Neural progenitor cell (in vitro differentiated cells): Measurements from ENCODE around the gene ALDH3B1. TPM values are rescaled to one million over a fixed set of nuclear protein-coding genes. Genes with fewer than 3 reads are reported as not detected.
A peak's percentile ranks its signal among the peaks of the same experiment; 100 is the strongest.

Experiments
- DNase-seq: peaks from one replicate; pipeline ENCODE4 v3.0.0-alpha.2; 2016; ENCODE audit warnings: low spot score
- H2AFZ ChIP-seq: fragments of 200-600 bp; sonication (generic); replicated peaks from 2 replicates; pipeline ENCODE4 v1.6.1; 2016; ENCODE audit warnings: antibody characterized with exemption
- H3F3A ChIP-seq: fragments of 200-600 bp; sonication (generic); 2 replicates; pipeline ENCODE4 v1.6.1; 2016; ENCODE audit warnings: antibody characterized with exemption, low read depth
- H3K27ac ChIP-seq: fragments of 200-600 bp; sonication (generic); 2 replicates; pipeline ENCODE4 v1.5.1; 2016; ENCODE audit warnings: mild to moderate bottlenecking
- H3K27me3 ChIP-seq: fragments of 200-600 bp; sonication (generic); 2 replicates; pipeline ENCODE4 v1.6.1; 2016; ENCODE audit warnings: mild to moderate bottlenecking, moderate library complexity
- H3K36me3 ChIP-seq: fragments of 200-600 bp; sonication (generic); 2 replicates; pipeline ENCODE4 v1.5.1; 2016
- H3K4me1 ChIP-seq: fragments of 200-600 bp; sonication (generic); 2 replicates; pipeline ENCODE4 v1.6.1; 2016; ENCODE audit warnings: mixed run types
- H3K4me2 ChIP-seq: fragments of 200-600 bp; sonication (generic); 2 replicates; pipeline ENCODE4 v1.6.1; 2016
- H3K4me3 ChIP-seq: fragments of 200-600 bp; sonication (generic); 2 replicates; pipeline ENCODE4 v1.5.1; 2016
- H3K79me2 ChIP-seq: fragments of 200-600 bp; sonication (generic); 2 replicates; pipeline ENCODE4 v1.6.1; 2016; ENCODE audit warnings: low read depth
- H3K9ac ChIP-seq: fragments of 200-600 bp; sonication (generic); 2 replicates; pipeline ENCODE4 v1.6.1; 2016
- H3K9me3 ChIP-seq: fragments of 200-600 bp; sonication (generic); 2 replicates; pipeline ENCODE4 v1.5.1; 2016; ENCODE audit warnings: low read depth
- H4K20me1 ChIP-seq: fragments of 200-600 bp; sonication (generic); 2 replicates; pipeline ENCODE4 v1.6.1; 2016; ENCODE audit warnings: low read depth
- H3K27ac Mint-ChIP-seq: 3 replicates; pipeline ENCODE4 v1.8.0; 2021; ENCODE audit warnings: mixed read lengths
- H3K27me3 Mint-ChIP-seq: 2 replicates; pipeline ENCODE4 v1.8.0; 2022; ENCODE audit warnings: low read depth, mild to moderate bottlenecking, inconsistent platforms, moderate library complexity, mixed read lengths; ENCODE audit not compliant: insufficient read depth
- H3K36me3 Mint-ChIP-seq: 3 replicates; pipeline ENCODE4 v1.8.0; 2021; ENCODE audit warnings: mixed read lengths
- H3K4me1 Mint-ChIP-seq: 3 replicates; pipeline ENCODE4 v1.8.0; 2021; ENCODE audit warnings: mixed read lengths
- H3K4me3 Mint-ChIP-seq: 3 replicates; pipeline ENCODE4 v1.8.0; 2021; ENCODE audit warnings: mild to moderate bottlenecking, moderate library complexity, mixed read lengths
- H3K9me3 Mint-ChIP-seq: 3 replicates; pipeline ENCODE4 v1.8.0; 2020; ENCODE audit warnings: mixed read lengths
- EZH2 ChIP-seq: fragments of 200-600 bp; sonication (generic); IDR thresholded peaks from 2 replicates; pipeline ENCODE4 v1.6.1; 2017; ENCODE audit warnings: antibody characterized with exemption, mild to moderate bottlenecking, moderate library complexity
- EZH2phosphoT487 ChIP-seq: fragments of 200-600 bp; sonication (generic); IDR thresholded peaks from 2 replicates; pipeline ENCODE4 v1.6.1; 2017; ENCODE audit warnings: antibody characterized with exemption
- total RNA-seq: library from RNA; depleted of rRNA; stranded (reverse); fragments of >200 nt; gene quantifications from 2 replicates; pipeline ENCODE4 v1.2.3, GENCODE V29; 2015; ENCODE audit warnings: low replicate concordance
- TF ChIP-seq, protein P1 (sequence below): fragments of 200-600 bp; sonication (generic); IDR thresholded peaks from 2 replicates; pipeline ENCODE4 v1.5.1; 2017; ENCODE audit warnings: antibody characterized with exemption, mild to moderate bottlenecking

Gene ALDH3B1
- total RNA-seq, 1 donor from 2014 or later, result not detected

DNA sequence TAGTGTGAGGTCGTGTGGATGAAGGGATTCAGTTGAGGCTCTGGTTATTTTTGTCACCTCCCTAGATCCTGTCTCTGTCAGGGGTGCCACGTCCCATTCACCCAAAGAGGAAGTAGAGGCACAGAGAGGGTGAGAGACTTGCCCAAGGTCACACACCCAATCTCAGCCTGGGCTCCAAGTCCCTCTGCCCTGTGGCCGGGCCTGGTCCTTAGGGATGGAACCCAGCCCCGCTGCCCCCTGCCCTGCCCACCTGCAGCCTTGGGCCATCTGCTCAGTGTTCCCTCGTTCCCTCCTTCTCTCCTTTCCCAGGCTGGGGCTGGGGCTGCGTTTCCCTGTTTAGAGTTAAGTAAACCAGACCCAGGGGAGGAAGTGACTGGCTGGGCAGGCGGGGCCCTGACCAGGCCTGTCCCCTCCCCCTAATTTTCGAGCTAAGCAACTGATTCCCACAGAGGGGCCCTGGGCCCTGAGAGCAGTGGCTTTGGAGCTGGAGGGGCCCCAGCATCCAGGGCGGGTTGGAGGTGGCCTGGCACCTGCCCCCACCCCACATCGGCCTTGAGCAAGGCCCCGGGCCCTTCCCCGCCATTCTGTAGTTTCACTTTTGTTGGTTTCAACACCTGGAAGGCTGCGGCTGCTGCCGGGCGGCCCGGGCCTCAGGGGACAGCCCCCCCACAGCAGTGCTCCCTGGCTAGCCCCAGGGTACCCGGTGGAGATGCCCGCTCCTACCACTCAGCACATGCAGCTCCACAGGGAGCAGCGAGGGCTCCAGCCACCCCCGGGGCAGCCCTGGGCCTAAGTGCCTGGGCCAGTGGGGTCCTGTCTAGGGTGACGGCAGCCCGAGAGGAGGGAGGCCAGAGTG lies 30.2 kb downstream of the ALDH3B1 start:
- H3K4me3 Mint-ChIP-seq, result peak overlapping the region; percentile 35

DNA sequence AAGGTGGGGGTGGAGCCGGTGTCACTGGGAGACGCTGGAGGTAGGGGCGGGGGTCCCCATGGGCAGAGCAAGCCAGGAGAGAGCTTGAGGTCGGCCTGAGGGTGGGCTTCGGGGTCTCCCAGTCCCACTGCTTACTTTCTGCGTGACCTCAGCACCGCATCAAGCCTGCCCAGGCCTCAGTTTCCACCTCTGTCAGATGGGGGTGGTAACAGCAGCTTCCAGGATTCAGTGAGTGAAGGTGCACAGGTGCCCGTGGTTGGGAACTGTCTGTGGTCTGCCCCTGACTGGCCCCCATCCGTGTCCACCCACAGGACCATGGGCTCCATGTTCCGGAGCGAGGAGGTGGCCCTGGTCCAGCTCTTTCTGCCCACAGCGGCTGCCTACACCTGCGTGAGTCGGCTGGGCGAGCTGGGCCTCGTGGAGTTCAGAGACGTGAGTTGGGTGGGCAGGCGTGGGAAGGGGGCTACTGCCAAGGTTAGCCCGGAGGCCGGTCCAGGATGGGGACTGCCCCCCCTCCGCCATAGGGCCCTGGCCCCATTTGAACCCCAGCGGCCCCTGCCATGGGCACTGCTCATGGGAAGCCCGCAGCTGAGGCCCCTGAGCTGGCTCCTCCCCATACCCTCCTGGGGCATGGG lies 30.9 kb downstream of the ALDH3B1 start:
- no peak overlapping the region for H3K4me3 ChIP-seq
- no peak for TF ChIP-seq EZH2phosphoT487
- TF ChIP-seq, protein P1, sequence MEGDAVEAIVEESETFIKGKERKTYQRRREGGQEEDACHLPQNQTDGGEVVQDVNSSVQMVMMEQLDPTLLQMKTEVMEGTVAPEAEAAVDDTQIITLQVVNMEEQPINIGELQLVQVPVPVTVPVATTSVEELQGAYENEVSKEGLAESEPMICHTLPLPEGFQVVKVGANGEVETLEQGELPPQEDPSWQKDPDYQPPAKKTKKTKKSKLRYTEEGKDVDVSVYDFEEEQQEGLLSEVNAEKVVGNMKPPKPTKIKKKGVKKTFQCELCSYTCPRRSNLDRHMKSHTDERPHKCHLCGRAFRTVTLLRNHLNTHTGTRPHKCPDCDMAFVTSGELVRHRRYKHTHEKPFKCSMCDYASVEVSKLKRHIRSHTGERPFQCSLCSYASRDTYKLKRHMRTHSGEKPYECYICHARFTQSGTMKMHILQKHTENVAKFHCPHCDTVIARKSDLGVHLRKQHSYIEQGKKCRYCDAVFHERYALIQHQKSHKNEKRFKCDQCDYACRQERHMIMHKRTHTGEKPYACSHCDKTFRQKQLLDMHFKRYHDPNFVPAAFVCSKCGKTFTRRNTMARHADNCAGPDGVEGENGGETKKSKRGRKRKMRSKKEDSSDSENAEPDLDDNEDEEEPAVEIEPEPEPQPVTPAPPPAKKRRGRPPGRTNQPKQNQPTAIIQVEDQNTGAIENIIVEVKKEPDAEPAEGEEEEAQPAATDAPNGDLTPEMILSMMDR, result no peak
- no peak for TF ChIP-seq EZH2
- H3K4me1 ChIP-seq, result peaks cover 16% of the 10 kb centered on the region
- H3K79me2 ChIP-seq, result no peaks in the 10 kb centered on the region
- no peak for DNase-seq
- H3K27ac Mint-ChIP-seq, result no peak overlapping the region
- no peaks in the 10 kb centered on the region for H4K20me1 ChIP-seq
- no peak overlapping the region for H3K4me3 Mint-ChIP-seq
- H3K9me3 Mint-ChIP-seq, result no peaks in the 10 kb centered on the region
- H3K27ac ChIP-seq, result no peak overlapping the region
- H3K36me3 ChIP-seq, result no peaks in the 10 kb centered on the region
- peaks cover 6% of the 10 kb centered on the region for H3K27me3 Mint-ChIP-seq
- H2AFZ ChIP-seq, result no peak overlapping the region
- no peaks in the 10 kb centered on the region for H3K36me3 Mint-ChIP-seq
- peaks cover 23% of the 10 kb centered on the region for H3F3A ChIP-seq
- no peaks in the 10 kb centered on the region for H3K9me3 ChIP-seq
- H3K4me1 Mint-ChIP-seq, result peaks cover 9% of the 10 kb centered on the region
- H3K9ac ChIP-seq, result no peak overlapping the region
- H3K27me3 ChIP-seq, result no peaks in the 10 kb centered on the region
- H3K4me2 ChIP-seq, result no peak overlapping the region

More for the DNA sequence above, 30.2 kb downstream of the ALDH3B1 start:
- Histone ChIP-seq H3K36me3 (no peaks in the 10 kb centered on the region), H3K9ac (no peak overlapping the region), H4K20me1 (no peaks in the 10 kb centered on the region), H3K4me2 (no peak overlapping the region), H3K27ac (no peak overlapping the region), H3K79me2 (no peaks in the 10 kb centered on the region), H2AFZ (no peak overlapping the region), H3K9me3 (no peaks in the 10 kb centered on the region), H3F3A (peaks cover 25% of the 10 kb centered on the region), H3K4me3 (no peak overlapping the region), H3K27me3 (no peaks in the 10 kb centered on the region), H3K4me1 (peaks cover 16% of the 10 kb centered on the region)
- Mint-ChIP-seq H3K4me1 (peaks cover 9% of the 10 kb centered on the region), H3K36me3 (no peaks in the 10 kb centered on the region), H3K27me3 (peaks cover 6% of the 10 kb centered on the region), H3K9me3 (no peaks in the 10 kb centered on the region), H3K27ac (peak overlapping the region; percentile 90)
- TF ChIP-seq EZH2 (no peak), EZH2phosphoT487 (no peak)
- TF ChIP-seq, protein P1, result no peak
- DNase-seq, result peak; percentile 45

DNA sequence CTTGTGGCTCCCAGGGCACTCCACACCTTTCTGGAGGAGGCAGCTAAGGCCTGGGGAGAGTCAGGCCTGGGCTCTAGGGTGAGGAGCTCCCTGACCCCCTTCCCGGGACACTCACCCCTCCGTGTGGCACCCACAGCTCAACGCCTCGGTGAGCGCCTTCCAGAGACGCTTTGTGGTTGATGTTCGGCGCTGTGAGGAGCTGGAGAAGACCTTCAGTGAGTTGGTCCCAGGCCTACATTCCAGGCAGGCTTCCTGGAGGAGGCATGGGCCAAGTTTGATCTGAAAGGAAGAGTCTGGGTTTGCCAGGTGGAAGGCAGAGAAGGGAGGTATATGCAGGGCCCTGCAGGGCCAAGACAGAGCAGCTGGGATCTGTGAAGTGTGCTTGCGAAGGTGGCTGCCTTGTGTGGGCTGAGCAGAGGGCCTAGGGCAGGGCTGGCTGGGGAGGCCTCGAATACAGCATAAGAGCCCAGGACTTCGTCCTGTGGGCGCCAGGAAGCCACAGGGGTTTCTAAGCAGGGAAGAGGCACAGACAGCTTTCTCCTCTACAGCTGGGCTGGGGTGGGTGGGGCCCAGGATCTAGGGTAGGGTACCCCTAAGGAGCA lies 31.6 kb downstream of the ALDH3B1 start:
- no peak for TF ChIP-seq EZH2
- TF ChIP-seq, protein P1, result no peak
- no peak for TF ChIP-seq EZH2phosphoT487
- no peaks in the 10 kb centered on the region for H3K27me3 ChIP-seq
- peak overlapping the region; percentile 86 for H3K27ac Mint-ChIP-seq
- peaks cover 16% of the 10 kb centered on the region for H3K4me1 ChIP-seq
- no peak overlapping the region for H3K4me3 ChIP-seq
- H4K20me1 ChIP-seq, result no peaks in the 10 kb centered on the region
- H3K27ac ChIP-seq, result no peak overlapping the region
- H3K4me2 ChIP-seq, result no peak overlapping the region
- H2AFZ ChIP-seq, result no peak overlapping the region
- H3K9me3 Mint-ChIP-seq, result no peaks in the 10 kb centered on the region
- H3F3A ChIP-seq, result peaks cover 23% of the 10 kb centered on the region
- no peaks in the 10 kb centered on the region for H3K36me3 Mint-ChIP-seq
- no peak for DNase-seq
- H3K79me2 ChIP-seq, result no peaks in the 10 kb centered on the region
- peaks cover 9% of the 10 kb centered on the region for H3K4me1 Mint-ChIP-seq
- H3K27me3 Mint-ChIP-seq, result peaks cover 6% of the 10 kb centered on the region
- H3K4me3 Mint-ChIP-seq, result no peak overlapping the region
- no peaks in the 10 kb centered on the region for H3K36me3 ChIP-seq
- H3K9ac ChIP-seq, result no peak overlapping the region
- H3K9me3 ChIP-seq, result no peaks in the 10 kb centered on the region
